ENCODE data around the gene MIS18A.
"Not testable (repeated sequence)": the region's sequence is repeated elsewhere in the genome, so short reads cannot be mapped to it uniquely, and the experiment has no call there.

The MIS18A gene, protein sequence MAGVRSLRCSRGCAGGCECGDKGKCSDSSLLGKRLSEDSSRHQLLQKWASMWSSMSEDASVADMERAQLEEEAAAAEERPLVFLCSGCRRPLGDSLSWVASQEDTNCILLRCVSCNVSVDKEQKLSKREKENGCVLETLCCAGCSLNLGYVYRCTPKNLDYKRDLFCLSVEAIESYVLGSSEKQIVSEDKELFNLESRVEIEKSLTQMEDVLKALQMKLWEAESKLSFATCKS

DNA sequence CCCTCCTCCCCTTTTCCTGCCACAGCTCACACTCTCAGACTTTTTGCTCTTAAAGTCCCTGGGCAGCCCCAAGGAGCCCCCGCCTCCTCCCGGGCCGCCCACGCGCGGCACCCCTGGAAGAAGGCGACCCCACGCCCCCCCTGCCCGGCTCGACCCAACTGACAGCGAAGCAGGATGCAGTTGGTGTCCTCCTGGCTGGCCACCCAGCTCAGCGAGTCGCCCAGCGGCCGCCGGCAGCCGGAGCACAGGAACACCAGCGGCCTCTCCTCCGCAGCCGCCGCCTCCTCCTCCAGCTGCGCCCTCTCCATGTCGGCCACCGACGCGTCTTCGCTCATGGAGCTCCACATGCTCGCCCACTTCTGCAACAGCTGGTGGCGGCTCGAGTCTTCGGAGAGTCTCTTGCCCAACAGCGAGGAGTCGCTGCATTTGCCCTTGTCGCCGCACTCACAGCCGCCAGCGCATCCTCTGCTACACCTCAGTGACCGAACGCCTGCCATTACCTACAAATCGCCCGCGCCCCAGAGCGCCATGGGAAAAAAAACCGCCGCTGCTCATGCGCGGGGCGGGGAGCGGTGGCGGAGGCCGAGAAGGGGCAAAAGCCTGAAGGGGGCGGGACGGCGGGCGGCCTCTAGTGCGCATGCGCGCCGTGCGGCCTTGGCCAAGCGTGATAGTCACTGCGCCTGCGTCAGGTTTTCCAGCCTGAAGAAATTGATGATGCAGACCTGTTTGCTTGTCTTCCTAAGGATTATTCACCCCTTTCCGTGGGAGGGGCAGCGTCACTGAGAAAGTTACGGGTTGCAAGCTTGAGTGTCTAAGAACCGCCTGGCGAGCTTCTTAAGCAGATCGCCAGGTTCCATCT is at the start of gene MIS18A:
Gene MIS18A (minus strand): TSS at position 532 of the 859 bp plus-strand sequence. CDS start 35 bp downstream, at position 497.
- in situ Hi-C loops (cut with MboI; ENCODE audit: low sequenced_read_pairs): no loop called here

DNA sequence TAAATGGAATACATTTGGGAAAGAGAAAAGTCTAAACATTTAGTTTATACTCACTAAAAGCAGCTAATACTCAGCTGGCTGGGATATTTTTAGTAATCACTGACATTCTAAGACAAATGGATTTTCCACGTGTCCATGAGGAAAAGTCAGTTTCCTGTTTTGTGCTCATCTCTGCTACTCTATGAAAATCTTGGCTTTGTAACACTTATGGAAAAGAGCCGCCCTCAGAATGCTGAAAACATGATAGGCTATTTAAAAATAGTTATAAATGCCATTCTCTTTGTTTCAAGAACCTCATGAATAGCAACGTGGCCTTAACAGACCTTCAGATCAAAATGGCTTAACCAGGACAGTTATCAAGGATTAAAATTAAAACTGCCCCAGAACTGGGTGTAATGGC is 49.7 kb upstream of the MIS18A start:
- in situ Hi-C loops (cut with MboI; ENCODE audit: low sequenced_read_pairs): no loop called here

DNA sequence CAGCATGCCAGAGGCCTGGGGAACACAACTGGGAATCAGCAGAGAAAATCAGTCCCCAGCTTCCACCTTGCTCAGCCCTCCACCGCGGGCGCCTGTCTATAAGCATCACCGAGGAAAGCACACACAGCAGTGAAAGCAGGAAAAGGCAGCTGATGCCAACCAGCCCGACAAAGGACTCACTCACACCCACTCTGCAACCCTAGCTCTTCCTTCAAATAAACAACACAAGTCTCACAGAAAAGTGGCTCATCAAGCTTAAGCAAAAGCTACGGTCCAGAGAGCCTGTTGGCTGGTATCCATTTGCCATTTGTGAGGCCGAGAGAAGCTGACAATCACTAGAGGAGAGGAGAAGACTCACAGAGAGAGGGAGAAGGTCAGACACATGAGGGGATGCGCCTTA is 46.9 kb upstream of the MIS18A start:
- in situ Hi-C loops (cut with MboI; ENCODE audit: low sequenced_read_pairs): no loop called here

DNA sequence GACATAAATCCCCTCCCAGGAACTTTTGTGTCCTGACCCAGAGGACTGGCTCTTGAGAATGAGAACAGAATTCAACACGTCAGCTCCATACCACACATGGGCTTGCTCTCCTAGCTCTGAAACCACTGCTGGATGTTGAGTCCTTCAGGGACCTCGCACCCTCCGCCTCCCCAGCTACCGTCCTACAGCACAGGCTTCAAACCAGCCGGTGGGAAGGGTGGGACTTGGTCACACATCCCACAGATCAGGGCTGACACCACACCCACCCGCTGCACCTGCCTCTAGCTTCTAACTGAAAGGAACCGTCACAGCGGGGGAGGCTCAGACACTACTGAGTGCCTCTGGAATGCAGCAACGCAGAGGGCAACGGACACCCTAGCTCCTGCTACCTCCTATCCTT is 43.8 kb upstream of the MIS18A start:
- in situ Hi-C loops (cut with MboI; ENCODE audit: low sequenced_read_pairs): no loop called here

DNA sequence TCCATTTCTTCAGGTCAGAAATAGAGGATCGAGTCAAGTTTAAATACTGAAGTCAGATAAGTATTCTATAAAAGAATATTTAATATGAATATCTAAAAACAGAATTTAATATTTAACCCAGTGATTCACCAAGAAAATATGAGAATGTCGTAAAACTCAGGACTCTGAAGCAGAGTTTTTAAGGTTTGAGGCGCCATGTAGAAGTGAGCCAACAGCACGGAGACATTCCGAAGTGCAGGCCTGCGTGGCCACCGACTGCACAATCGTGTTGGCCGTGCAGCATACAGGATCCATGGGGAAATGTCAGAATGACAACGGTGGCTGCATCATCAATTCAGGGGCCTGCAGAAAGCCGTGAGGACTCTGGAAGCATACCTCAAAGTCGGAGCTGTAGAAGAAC is 43.3 kb upstream of the MIS18A start:
- in situ Hi-C loops (cut with MboI; ENCODE audit: low sequenced_read_pairs): no loop called here

DNA sequence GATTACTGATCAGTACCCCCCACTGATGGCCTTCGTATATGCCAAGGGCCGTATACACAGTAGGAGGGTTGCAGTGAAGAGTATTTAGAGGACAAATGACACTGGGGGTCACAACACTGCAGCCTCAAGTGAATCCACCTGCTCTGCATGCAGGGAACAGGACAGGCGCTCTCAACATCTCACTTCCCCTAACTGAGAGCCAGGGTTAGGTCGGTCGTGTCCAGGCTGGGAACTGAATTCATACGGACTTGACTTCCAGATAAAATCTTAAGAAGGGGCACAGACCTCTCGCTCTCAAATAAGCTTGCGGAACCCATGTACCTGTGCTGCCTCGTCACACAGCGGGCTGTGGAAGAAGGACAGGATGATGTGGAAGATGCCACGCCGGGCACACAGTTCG is 42.6 kb upstream of the MIS18A start:
- in situ Hi-C loops (cut with MboI; ENCODE audit: low sequenced_read_pairs): no loop called here

DNA sequence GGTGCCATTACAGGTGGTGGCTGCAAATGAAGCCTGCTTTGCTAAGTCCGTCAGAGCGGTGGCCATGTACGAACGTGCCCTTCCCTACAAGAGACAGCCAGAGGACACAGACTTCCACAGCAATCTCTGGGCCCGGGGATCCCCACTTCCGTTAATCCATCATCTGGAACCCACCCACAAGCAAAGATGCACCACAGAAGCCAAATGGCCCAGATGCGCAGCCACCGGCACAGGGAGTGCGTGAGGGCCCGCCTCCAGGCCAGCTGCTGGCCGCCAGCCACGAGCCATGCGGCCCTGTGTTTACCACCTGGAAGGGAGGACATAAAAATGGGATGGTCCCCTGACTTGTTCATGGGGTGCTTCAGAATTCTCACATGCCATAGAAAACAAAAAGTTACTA is 41.9 kb upstream of the MIS18A start:
- in situ Hi-C loops (cut with MboI; ENCODE audit: low sequenced_read_pairs): no loop called here

DNA sequence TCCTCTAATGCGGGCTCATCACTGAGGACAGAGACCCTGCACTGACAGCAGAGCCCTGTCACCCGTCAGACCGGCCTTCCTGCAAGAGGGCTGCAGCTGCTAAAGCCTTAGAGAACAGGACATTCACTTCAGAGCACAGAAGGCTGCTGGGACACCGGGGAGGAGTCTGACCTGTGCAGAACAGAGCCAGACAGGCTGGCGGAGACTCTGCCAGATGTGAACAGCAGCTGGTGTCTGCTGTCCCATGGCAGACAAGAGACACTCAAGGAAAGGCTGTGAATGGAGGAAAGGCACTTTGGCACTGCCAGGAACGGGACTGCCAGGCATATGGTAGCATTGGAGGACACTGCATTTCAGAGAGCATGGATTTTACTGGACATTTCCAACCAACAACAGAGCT is 41.2 kb upstream of the MIS18A start:
- in situ Hi-C loops (cut with MboI; ENCODE audit: low sequenced_read_pairs): no loop called here

DNA sequence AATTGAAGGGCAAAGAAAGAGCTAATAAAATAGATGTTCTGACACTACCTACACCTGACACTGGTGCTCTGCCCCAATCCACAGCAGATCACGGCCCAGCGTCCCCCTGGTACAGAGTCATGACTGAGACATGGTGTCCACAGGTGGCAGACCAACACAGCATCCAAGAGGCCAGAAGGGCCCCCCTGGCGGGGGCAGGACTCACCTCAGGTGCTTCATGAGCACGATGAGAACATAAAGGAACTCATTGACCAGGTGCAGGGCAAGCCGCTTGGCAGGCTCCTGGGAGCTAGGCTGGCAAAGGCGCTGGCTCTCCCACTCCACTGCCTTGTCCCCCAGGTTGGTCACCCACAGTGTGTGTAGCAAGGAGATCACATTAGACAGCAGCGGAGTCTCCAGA is 40.2 kb upstream of the MIS18A start:
- in situ Hi-C loops (cut with MboI; ENCODE audit: low sequenced_read_pairs): no loop called here

DNA sequence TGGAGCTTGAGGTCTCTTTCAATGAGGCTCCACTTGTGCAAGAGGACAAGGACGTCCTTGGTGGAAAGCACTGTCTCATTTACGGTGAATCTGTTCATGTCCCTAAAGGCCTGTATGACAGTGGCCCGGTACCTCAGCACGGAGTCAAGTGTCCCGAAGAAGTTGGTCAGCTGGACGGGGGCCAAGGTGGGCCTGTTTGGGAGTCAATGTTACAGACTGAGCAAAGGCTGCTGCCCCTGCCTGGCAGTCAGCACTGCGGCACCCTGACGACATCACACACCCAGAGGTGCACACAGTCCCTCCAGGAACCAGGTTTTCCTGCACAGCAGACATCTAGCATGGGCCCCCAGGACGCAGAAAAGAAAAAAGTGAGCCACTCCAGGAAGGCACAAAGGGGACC is 38.9 kb upstream of the MIS18A start:
- in situ Hi-C loops (cut with MboI; ENCODE audit: low sequenced_read_pairs): no loop called here

DNA sequence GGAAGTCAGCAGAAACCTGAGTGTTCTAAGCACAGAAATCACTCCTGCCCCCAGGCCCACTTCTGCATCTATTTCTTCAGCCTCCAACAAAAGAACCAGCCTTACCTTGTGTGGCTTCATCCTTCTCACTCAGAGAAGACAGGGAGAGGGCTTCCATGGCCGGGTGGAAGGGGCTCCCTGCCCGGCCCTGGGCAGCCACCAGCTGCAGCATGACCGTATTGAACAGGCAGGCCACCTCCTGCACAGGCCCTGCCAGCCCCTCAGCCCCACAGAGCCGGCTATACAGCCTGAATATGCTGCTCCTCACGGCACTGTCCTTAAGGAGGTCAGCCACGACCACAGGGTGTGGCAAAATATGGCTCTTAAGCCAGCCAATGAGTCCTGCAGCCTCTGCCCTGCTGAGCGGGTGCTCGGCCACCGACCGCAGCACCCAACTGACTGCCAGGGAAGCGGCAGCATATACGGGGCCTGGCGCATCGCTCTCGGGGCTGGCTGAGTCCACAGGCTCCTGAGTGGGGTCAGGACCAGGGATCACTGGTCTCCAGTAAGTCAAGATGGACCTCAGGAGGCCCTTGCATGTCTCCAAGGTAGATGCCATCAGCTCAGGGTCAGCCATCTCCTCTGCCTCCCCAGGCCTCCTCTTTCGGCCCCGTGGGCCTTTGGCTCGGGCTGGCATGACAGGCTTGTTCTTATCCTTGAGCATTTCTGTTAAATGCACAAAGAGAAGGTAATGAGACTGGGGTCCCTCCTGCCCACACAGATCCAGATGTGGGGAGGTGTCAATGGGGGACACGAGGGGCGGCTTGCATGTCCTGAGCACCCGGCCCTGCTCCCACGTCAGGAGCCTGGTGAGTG is 37.7 kb upstream of the MIS18A start:
- in situ Hi-C loops (cut with MboI; ENCODE audit: low sequenced_read_pairs): no loop called here

DNA sequence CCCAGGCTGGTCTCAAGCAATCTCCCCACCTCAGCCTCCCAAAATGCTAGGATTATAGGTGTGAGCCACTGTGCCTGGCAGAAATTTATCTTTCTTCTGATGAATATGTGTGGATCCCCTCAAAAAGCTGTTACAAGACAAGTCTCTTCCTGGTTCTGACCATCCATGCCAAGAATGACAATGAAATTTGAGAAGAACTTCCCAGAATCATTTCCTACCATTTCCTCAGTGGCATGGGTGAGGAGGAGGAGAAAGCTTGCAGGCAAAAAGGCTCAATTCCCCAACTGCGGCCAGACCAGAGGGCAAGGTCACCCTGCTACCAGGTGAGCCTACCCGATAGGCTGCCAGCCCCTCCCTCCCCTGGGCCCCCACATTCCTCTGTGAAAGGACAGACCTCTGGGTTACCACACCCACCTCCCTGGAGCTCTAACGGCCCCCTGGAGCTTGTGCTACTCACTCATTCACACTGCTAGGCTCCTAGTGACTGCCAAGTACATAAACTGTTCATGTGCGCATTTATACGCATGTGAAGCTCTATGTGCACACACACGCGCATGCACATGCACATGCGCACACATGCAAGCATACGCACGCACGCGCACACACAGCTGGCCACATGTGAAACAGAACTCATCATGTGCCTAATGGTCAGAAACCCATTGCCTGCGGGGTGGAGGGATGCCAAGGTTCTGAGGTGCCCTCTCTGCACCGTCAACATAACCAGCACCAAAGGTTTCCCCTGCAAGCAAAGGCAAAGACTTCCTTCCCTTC is 36.8 kb upstream of the MIS18A start:
- in situ Hi-C loops (cut with MboI; ENCODE audit: low sequenced_read_pairs): no loop called here

DNA sequence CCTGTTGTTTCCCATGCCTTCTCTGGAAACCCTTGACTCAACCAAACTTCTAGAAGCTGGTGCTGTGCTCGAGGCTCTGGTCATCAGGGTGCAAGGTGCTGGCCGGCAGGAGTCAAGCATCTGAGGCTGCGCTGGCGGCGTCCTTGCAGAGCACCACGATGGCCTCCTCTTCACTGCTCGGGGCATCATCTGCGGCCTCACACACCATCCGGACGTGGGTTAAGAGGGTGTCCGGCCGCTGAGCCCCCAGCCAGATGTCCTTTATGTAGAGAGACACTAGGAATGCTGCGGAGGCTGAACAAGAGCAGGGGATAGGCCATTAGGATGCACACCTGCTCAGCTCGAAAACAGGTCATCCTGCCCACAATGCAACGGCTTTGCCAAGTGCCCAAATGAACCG is 36.0 kb upstream of the MIS18A start:
- in situ Hi-C loops (cut with MboI; ENCODE audit: low sequenced_read_pairs): no loop called here

DNA sequence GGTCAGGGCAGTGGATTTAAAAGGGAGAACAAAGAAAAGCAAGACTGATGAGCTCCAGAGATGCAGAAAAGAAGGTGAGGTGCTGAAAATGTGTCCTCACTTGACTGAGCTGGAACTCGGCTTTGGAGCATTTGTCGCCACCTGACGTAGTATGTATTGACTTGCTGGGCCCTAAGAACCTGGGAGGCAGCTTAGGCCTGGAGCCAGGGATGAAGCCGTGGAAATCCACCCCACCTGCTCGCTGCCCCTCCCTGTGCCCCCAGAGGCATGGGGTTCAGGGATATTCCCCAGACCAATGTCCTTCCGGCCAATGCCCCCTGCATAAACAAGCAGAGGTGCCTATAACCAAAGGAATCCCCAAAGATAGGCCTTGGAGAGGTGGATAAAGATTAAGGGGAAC is 34.1 kb upstream of the MIS18A start:
- in situ Hi-C loops (cut with MboI; ENCODE audit: low sequenced_read_pairs): no loop called here

DNA sequence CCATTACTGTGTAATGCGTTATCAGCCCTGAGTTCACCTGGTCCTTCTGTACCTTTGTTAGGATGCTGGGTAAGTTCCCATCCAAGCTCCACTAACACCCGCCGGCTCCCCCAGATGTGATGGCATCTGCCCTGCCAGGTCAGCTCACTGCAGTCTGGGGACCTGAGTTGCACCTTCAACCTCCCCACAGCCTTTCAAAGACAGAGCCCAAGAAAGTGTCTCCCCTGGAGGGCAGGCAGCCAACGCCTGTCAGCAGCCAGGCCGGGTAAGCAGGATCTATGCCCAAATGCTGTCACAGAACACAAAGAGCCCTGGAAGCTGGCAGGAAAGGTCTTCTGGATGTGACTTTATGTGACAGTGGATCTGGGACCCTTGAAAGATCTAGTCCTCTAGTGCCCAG is 33.5 kb upstream of the MIS18A start:
- in situ Hi-C loops (cut with MboI; ENCODE audit: low sequenced_read_pairs): no loop called here

DNA sequence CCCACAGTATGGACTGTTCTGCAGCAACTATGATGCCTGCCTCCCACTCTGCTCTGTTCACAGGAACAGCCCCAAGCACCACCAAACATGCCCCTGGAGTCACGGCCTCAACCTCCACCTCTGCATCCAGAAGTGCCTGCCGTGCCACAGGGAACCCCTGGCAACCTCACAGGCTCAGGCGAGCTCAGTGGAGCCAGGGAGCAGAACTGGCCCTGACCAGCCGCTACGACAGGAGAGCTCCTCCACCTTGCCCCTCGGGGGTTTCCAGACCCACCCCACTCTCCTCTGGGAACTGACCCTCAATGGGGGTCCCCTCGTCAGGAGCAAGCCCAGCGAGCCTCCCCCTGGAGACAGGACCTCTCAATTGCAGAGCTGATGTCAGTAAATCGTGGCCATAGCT is 32.8 kb upstream of the MIS18A start:
- in situ Hi-C loops (cut with MboI; ENCODE audit: low sequenced_read_pairs): no loop called here

DNA sequence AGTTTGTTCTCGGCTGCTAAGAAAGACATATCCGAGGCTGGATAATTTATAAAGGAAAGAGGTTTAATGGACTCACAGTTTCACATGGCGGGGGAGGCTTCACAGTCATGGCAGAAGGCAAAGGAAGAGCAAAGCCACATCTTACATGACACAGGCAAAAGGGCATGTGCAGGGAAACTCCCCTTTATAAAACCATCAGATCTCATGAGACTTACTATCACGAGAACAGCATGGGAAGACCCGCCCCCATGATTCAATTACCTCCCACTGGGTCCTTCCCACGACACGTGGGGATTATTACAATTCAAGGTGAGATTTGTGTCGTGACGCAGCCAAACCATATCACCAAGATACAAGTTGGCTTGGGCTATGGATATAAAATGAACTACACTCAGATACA is 32.1 kb upstream of the MIS18A start:
- in situ Hi-C loops (cut with MboI; ENCODE audit: low sequenced_read_pairs): not testable (repeated sequence)

DNA sequence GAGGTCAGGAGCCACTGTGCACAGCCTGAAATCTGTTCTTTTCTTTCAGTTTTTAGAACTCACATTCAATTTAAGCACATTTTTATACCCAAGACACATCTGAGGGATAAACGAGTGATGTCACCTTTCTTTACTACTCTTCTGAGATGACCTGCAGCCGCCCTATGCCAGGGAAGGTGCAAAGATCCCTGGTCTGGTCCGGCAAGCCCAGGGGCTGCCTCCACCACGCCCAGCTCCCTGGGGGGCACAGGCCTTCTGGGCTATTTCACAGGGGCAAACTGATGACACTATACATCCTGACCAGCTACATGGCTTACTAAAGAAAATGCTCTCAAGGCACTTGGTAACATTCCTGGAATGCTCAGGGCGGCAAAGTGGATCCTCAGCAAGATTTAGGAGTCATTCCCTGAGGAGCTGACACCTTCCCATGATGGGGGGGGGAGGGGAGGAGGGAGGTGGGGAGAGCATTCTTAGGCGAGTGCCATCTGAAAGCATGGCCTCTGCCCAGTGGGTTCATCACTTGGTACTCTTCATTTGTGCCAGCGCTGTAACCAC is 31.1 kb upstream of the MIS18A start:
- in situ Hi-C loops (cut with MboI; ENCODE audit: low sequenced_read_pairs): no loop called here

DNA sequence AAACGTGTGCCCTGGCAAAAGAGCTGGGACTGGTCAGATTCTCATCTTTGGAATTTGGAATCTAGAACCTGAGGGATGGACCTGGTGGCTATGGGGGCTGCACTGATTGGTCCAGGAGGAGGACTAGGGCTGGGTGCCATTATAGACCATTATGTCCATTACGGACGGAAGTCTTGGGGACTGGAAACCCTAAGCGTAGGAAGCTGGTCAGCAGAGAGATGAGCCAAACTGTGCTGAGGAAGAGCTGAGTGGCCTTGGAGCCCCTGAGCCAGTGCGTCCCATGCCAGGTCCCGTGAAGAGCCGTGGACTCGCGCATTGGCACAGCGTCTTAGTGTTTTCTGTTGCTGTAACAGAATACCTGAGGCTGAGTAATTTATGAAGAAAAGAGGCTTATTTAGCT is 29.8 kb upstream of the MIS18A start:
- in situ Hi-C loops (cut with MboI; ENCODE audit: low sequenced_read_pairs): no loop called here

DNA sequence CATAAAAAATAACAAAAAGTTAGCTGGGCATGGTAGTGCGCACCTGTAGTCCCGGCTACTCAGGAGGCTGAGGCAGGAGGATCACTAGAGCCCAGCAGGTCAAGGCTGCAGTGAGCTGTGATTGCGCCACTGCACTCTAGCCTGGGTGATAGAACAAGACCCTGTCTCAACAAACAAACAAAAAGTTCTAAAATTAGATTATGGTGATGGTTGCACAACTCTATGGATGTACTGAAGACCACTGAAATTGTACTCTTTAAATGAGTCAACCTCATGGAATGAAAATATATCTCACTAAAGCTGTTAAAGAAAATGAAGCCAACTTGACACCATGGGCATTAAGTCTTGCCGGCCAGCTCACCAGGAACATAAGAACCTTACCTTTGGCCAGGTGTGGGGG is 28.9 kb upstream of the MIS18A start:
- in situ Hi-C loops (cut with MboI; ENCODE audit: low sequenced_read_pairs): no loop called here

Data from HL-60/S4 (cell line).